ENCODE measurements around the gene GNPAT. TPM values are rescaled to one million over a fixed set of nuclear protein-coding genes. Genes with fewer than 3 reads are reported as not detected.

Gene GNPAT
- total and polyA plus RNA-seq, 2 of the 8 experiments (the other 6 are each of a cell fraction or from before 2014, with no cell fraction given) = 22.9 to 47.4 TPM

GRCh38 chr1:231231511-231231910, 9.5 kb upstream of the GNPAT start (continued):
- TF ChIP-seq CHD7 (IDR thresholded peaks at IDR 0.05; ENCODE audit: insufficient replicate concordance, low read length) = no peak
- no peak for TF ChIP-seq E2F6 (IDR thresholded peaks at IDR 0.05)
- TF ChIP-seq JUN (IDR thresholded peaks at IDR 0.05; ENCODE audit: low read depth, low read length) = no peak
- no peak for TF ChIP-seq MAX (IDR thresholded peaks at IDR 0.05)
- no peak for TF ChIP-seq SRF (IDR thresholded peaks at IDR 0.05; ENCODE audit: low read depth, low read length)
- TF ChIP-seq TCF12 (IDR thresholded peaks at IDR 0.05; ENCODE audit: low read depth, low read length) = no peak
- TF ChIP-seq YY1 (IDR thresholded peaks at IDR 0.05; ENCODE audit: low read depth, low read length) = no peak
